ENCODE results near the gene SFTA2.

Gene SFTA2

GRCh38 chr6:30891816-30892538 is 40.0 kb downstream of the SFTA2 start:
- no peak for TF ChIP-seq CTCF (IDR thresholded peaks at IDR 0.05)
- Histone ChIP-seq H3K4me1 (peaks cover 6% of the 10 kb centered on the region), H3K79me2 (peaks cover 27% of the 10 kb centered on the region), H3K36me3 (ENCODE audit: control insufficient read depth, insufficient read depth, low read length) (no peaks in the 10 kb centered on the region), H3K9ac (no peak overlapping the region), H3K27me3 (ENCODE audit: control insufficient read depth, insufficient read depth, low read length) (no peaks in the 10 kb centered on the region), H3K9me3 (ENCODE audit: control insufficient read depth, low read length) (no peaks in the 10 kb centered on the region), H2AFZ (no peak overlapping the region), H3K4me3 (ENCODE audit: low read depth, low read length) (no peak overlapping the region), H3K27ac (no peak overlapping the region), H3K4me2 (ENCODE audit: low read length) (no peak overlapping the region)

GRCh38 chr6:30891450-30891723 is 40.6 kb downstream of the SFTA2 start:
- no peak for TF ChIP-seq CTCF (IDR thresholded peaks at IDR 0.05)
- peaks cover 12% of the 10 kb centered on the region for H3K4me1 ChIP-seq
- peaks cover 33% of the 10 kb centered on the region for H3K79me2 ChIP-seq
- no peaks in the 10 kb centered on the region for H3K9me3 ChIP-seq (ENCODE audit: control insufficient read depth, low read length)
- no peaks in the 10 kb centered on the region for H3K27me3 ChIP-seq (ENCODE audit: control insufficient read depth, insufficient read depth, low read length)
- no peak overlapping the region for H3K9ac ChIP-seq
- no peak overlapping the region for H2AFZ ChIP-seq
- H3K27ac ChIP-seq, result no peak overlapping the region
- H3K36me3 ChIP-seq (ENCODE audit: control insufficient read depth, insufficient read depth, low read length), result no peaks in the 10 kb centered on the region
- no peak overlapping the region for H3K4me3 ChIP-seq (ENCODE audit: low read depth, low read length)
- H3K4me2 ChIP-seq (ENCODE audit: low read length), result no peak overlapping the region

- TF ChIP-seq CTCF (IDR thresholded peaks at IDR 0.05), result no peak
- H3K27ac ChIP-seq, result no peak overlapping the region
- no peaks in the 10 kb centered on the region for H3K27me3 ChIP-seq (ENCODE audit: control insufficient read depth, insufficient read depth, low read length)
- H2AFZ ChIP-seq, result no peak overlapping the region
- peaks cover 16% of the 10 kb centered on the region for H3K4me1 ChIP-seq
- no peak overlapping the region for H3K9ac ChIP-seq
- no peak overlapping the region for H3K4me3 ChIP-seq (ENCODE audit: low read depth, low read length)
- H3K36me3 ChIP-seq (ENCODE audit: control insufficient read depth, insufficient read depth, low read length), result no peaks in the 10 kb centered on the region
- H3K79me2 ChIP-seq, result peaks cover 37% of the 10 kb centered on the region
- no peaks in the 10 kb centered on the region for H3K9me3 ChIP-seq (ENCODE audit: control insufficient read depth, low read length)
- no peak overlapping the region for H3K4me2 ChIP-seq (ENCODE audit: low read length)
These were observed 41.1 kb downstream of the SFTA2 start for GRCh38 chr6:30890646-30891449.

GRCh38 chr6:30889921-30890645 is 41.9 kb downstream of the SFTA2 start:
- Histone ChIP-seq H2AFZ (no peak overlapping the region), H3K27me3 (ENCODE audit: control insufficient read depth, insufficient read depth, low read length) (no peaks in the 10 kb centered on the region), H3K36me3 (ENCODE audit: control insufficient read depth, insufficient read depth, low read length) (no peaks in the 10 kb centered on the region), H3K4me1 (peaks cover 23% of the 10 kb centered on the region), H3K9ac (no peak overlapping the region), H3K4me3 (ENCODE audit: low read depth, low read length) (no peak overlapping the region), H3K4me2 (ENCODE audit: low read length) (no peak overlapping the region), H3K79me2 (peaks cover 43% of the 10 kb centered on the region), H3K27ac (peak overlapping the region; percentile 25), H3K9me3 (ENCODE audit: control insufficient read depth, low read length) (no peaks in the 10 kb centered on the region)
- TF ChIP-seq CTCF (IDR thresholded peaks at IDR 0.05), result no peak

Measured in parathyroid adenoma (tissue), 2 donors.